ENCODE results near the gene SP2.

SP2 gene

GRCh38 chr17:47850692-47851573 lies 45.1 kb upstream of the SP2 start, which contains the start of gene SP6:
Gene SP6, minus strand, starts transcription at chr17:47851163. Its CDS starts 2,734 bp downstream, at chr17:47848429.
- Histone ChIP-seq H3K36me3 (replicated peaks) (no peaks in the 10 kb centered on the region), H3K4me3 (ENCODE audit: low read depth, low read length) (no peak within 1 kb of the TSS), H3K27ac (no peak within 1 kb of the TSS), H3K27me3 (replicated peaks) (peaks cover 85% of the 10 kb centered on the region)
- TF ChIP-seq, protein P1, sequence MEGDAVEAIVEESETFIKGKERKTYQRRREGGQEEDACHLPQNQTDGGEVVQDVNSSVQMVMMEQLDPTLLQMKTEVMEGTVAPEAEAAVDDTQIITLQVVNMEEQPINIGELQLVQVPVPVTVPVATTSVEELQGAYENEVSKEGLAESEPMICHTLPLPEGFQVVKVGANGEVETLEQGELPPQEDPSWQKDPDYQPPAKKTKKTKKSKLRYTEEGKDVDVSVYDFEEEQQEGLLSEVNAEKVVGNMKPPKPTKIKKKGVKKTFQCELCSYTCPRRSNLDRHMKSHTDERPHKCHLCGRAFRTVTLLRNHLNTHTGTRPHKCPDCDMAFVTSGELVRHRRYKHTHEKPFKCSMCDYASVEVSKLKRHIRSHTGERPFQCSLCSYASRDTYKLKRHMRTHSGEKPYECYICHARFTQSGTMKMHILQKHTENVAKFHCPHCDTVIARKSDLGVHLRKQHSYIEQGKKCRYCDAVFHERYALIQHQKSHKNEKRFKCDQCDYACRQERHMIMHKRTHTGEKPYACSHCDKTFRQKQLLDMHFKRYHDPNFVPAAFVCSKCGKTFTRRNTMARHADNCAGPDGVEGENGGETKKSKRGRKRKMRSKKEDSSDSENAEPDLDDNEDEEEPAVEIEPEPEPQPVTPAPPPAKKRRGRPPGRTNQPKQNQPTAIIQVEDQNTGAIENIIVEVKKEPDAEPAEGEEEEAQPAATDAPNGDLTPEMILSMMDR (IDR thresholded peaks at IDR 0.05; ENCODE audit: low read depth, low read length, missing control alignments), result no peak
- peak; percentile 25 for DNase-seq
- in situ Hi-C loops (cut with HindIII; ENCODE audit: low pct_ligation_motif_present, low sequenced_read_pairs), result no loop called here

GRCh38 chr17:47851764-47852112 lies 44.3 kb upstream of the SP2 start:
- H3K27ac ChIP-seq, result no peak overlapping the region
- DNase-seq, result no peak
- no peaks in the 10 kb centered on the region for H3K36me3 ChIP-seq (replicated peaks)
- in situ Hi-C loops (cut with HindIII; ENCODE audit: low pct_ligation_motif_present, low sequenced_read_pairs), result no loop called here
- H3K4me3 ChIP-seq (ENCODE audit: low read depth, low read length), result no peak overlapping the region
- TF ChIP-seq, protein P1 (IDR thresholded peaks at IDR 0.05; ENCODE audit: low read depth, low read length, missing control alignments), result no peak
- H3K27me3 ChIP-seq (replicated peaks), result peaks cover 77% of the 10 kb centered on the region

GRCh38 chr17:47852113-47852949 lies 43.7 kb upstream of the SP2 start:
- Histone ChIP-seq H3K27ac (no peak overlapping the region), H3K36me3 (replicated peaks) (no peaks in the 10 kb centered on the region), H3K27me3 (replicated peaks) (peaks cover 71% of the 10 kb centered on the region), H3K4me3 (ENCODE audit: low read depth, low read length) (no peak overlapping the region)
- DNase-seq, result no peak
- TF ChIP-seq, protein P1 (IDR thresholded peaks at IDR 0.05; ENCODE audit: low read depth, low read length, missing control alignments), result no peak
- in situ Hi-C loops (cut with HindIII; ENCODE audit: low pct_ligation_motif_present, low sequenced_read_pairs), result no loop called here

DNA sequence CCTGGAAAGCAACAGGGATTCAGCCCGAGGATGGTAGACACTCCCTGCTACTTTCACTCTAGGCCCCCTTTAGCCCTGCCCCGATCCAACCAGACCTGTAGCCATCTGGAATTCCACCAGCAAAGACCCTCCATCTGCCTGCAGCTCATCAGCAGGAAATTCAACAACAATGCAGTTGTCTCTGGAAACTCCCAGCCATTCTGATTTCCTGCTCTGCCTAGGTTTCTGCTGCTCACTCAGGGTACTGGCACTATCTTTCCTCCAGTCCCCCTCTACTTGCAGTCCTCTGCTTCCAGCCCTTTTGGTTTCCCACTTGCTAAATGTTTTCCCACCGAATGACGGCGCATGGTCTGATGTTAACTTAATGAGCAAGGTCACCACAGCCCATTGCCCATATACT lies 42.4 kb upstream of the SP2 start:
- no peak for DNase-seq
- Histone ChIP-seq H3K36me3 (replicated peaks) (no peaks in the 10 kb centered on the region), H3K27me3 (replicated peaks) (peaks cover 59% of the 10 kb centered on the region), H3K27ac (no peak overlapping the region), H3K4me3 (ENCODE audit: low read depth, low read length) (no peak overlapping the region)
- TF ChIP-seq, protein P1 (IDR thresholded peaks at IDR 0.05; ENCODE audit: low read depth, low read length, missing control alignments), result no peak
- in situ Hi-C loops (cut with HindIII; ENCODE audit: low pct_ligation_motif_present, low sequenced_read_pairs), result no loop called here

GRCh38 chr17:47855737-47856136 lies 40.3 kb upstream of the SP2 start:
- H3K27ac ChIP-seq, result no peak overlapping the region
- TF ChIP-seq, protein P1 (IDR thresholded peaks at IDR 0.05; ENCODE audit: low read depth, low read length, missing control alignments), result no peak
- peaks cover 37% of the 10 kb centered on the region for H3K27me3 ChIP-seq (replicated peaks)
- H3K36me3 ChIP-seq (replicated peaks), result no peaks in the 10 kb centered on the region
- no peak overlapping the region for H3K4me3 ChIP-seq (ENCODE audit: low read depth, low read length)
- DNase-seq, result no peak
- in situ Hi-C loops (cut with HindIII; ENCODE audit: low pct_ligation_motif_present, low sequenced_read_pairs), result no loop called here

Measured in brain microvascular endothelial cell (primary cell).